LNCaP clone FGC (cell line): Measurements from ENCODE around the gene RAB40C.

Source experiments
- DNase-seq: peaks from one replicate; pipeline ENCODE4 v3.0.0-alpha.2; 2011; ENCODE audit warnings: low read depth
- H3K4me3 ChIP-seq: 2 replicates; pipeline ENCODE4 v1.5.1; 2011; ENCODE audit warnings: mild to moderate bottlenecking, low read depth, low read length, control low read depth
- TF ChIP-seq, protein P1 (sequence below): IDR thresholded peaks from 2 replicates; pipeline ENCODE4 v1.5.1; 2012; ENCODE audit warnings: mild to moderate bottlenecking; ENCODE audit not compliant: control insufficient read depth, insufficient read depth; ENCODE audit errors: extremely low read depth

Gene RAB40C

DNA sequence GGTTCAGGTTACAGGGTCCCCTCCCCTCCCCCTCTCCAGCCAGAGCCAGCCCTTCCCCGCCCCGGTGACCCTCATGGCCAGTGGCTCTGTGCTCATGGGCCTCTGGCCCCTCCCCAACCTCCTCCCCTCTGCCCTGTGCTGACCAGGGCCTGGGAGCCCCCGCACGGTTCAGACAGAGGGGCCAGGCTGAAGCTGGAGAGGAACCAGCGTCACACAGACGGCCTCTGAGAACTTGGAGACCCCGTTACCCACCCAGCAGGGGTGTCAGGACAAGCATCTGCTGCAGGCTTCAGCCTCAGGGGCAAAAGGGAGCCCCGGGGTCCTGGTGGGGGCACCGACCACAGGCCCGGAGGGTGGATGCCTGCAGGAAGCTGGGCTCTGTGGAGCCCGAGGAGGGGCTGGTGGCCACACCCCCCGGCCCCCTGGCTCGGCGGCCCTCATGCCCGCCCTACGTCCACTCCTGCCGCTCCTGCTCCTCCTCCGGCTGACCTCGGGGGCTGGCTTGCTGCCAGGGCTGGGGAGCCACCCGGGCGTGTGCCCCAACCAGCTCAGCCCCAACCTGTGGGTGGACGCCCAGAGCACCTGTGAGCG, 41.0 kb downstream of the RAB40C start, which contains the start of gene WFIKKN1:
TSS of gene WFIKKN1 (plus strand) at position 171 of the 591 bp plus-strand sequence. CDS start at position 440, 269 bp downstream.
- TF ChIP-seq, protein P1, sequence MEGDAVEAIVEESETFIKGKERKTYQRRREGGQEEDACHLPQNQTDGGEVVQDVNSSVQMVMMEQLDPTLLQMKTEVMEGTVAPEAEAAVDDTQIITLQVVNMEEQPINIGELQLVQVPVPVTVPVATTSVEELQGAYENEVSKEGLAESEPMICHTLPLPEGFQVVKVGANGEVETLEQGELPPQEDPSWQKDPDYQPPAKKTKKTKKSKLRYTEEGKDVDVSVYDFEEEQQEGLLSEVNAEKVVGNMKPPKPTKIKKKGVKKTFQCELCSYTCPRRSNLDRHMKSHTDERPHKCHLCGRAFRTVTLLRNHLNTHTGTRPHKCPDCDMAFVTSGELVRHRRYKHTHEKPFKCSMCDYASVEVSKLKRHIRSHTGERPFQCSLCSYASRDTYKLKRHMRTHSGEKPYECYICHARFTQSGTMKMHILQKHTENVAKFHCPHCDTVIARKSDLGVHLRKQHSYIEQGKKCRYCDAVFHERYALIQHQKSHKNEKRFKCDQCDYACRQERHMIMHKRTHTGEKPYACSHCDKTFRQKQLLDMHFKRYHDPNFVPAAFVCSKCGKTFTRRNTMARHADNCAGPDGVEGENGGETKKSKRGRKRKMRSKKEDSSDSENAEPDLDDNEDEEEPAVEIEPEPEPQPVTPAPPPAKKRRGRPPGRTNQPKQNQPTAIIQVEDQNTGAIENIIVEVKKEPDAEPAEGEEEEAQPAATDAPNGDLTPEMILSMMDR: no peak
- no peak within 1 kb of the TSS for H3K4me3 ChIP-seq
- DNase-seq: no peak

DNA sequence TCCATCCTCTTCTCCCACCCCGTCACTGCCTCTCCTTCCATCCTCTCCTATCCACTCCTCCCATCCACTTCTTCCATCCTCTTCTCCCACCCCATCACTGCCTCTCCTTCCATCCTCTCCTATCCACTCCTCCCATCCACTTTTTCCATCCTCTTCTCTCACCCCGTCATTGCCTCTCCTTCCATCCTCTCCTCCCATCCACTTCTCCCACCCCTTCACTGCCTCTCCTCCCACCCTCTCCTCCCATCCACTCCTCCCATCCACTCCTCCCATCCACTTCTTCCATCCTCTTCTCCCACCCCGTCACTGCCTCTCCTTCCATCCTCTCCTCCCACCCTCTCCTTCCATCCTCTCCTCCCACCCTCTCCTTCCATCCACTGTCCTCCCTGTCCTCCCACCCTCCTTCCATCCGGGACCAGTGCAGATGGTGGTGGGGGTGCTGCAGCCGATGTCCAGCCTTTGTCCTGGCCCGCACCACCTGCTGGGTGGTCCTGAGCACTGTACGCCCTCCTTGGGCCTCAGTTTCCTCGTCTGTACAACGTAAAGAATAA, 42.0 kb downstream of the RAB40C start:
- TF ChIP-seq, protein P1: no peak
- H3K4me3 ChIP-seq: no peak overlapping the region
- no peak for DNase-seq

- H3K4me3 ChIP-seq: no peak overlapping the region
- TF ChIP-seq, protein P1: no peak
- DNase-seq: no peak
Measured at GRCh38 chr16:632486-633335, 42.8 kb downstream of the RAB40C start.

DNA sequence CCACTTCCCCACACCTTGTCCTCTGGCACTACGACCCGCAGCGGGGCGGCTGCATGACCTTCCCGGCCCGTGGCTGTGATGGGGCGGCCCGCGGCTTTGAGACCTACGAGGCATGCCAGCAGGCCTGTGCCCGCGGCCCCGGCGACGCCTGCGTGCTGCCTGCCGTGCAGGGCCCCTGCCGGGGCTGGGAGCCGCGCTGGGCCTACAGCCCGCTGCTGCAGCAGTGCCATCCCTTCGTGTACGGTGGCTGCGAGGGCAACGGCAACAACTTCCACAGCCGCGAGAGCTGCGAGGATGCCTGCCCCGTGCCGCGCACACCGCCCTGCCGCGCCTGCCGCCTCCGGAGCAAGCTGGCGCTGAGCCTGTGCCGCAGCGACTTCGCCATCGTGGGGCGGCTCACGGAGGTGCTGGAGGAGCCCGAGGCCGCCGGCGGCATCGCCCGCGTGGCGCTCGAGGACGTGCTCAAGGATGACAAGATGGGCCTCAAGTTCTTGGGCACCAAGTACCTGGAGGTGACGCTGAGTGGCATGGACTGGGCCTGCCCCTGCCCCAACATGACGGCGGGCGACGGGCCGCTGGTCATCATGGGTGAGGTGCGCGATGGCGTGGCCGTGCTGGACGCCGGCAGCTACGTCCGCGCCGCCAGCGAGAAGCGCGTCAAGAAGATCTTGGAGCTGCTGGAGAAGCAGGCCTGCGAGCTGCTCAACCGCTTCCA, 43.6 kb downstream of the RAB40C start:
- TF ChIP-seq, protein P1: no peak
- no peak overlapping the region for H3K4me3 ChIP-seq
- no peak for DNase-seq

DNA sequence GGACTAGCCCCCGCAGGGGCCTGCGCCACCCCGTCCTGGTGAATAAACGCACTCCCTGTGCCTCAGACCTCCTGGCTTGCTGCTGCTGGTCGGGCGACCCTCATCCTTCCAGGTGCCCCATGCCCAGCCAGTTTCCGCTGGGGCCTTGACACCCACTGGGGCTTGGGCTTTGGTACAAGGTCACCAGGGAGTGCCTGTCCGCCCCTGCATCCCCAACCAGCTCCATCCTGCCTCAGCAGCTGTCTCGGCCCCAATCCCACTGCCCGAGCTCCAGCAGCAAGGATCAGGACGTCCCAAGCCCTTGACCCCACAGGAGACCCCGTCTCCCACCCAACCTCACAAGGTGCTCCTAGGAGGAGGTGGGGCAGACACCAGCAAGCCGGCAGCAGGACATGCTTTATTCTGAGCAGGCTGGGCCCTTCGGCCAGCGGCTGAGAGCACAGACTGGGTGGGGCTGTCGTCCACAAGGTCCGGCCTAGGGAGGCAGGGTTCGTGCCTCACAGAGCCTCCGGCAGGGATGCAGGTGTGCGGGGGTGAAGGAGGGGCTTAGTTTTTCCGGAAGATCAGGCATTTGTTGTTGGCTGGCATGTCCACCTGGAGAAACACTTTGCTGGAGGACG, 44.3 kb downstream of the RAB40C start:
- H3K4me3 ChIP-seq: no peak overlapping the region
- no peak for DNase-seq
- TF ChIP-seq, protein P1: no peak

DNA sequence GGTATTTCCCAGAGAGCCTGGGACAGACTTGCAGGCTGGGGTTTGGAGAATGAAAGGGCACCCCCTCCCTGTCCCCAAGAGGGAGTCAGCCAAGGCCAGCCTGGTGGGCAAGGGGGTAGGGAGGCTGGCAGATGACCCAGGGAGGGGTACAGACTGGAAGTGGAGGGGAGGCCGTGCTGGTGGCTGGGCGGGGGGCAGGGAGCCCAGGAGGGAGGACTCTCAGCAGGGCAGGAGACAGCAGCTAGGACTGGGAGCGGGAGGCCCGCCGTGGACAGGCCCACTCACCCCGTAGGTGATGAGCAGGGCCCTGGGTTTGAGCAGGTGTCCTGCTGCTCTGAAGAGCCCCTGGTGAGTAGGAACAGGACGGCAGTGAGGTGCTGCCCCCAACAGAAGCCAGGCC, 45.1 kb downstream of the RAB40C start:
- no peak for DNase-seq
- peak overlapping the region; percentile 87 for H3K4me3 ChIP-seq
- TF ChIP-seq, protein P1: no peak
